GM12891 (cell line): ENCODE measurements around the gene SCN8A.

Source experiments
- POLR2A ChIP-seq: IDR thresholded peaks from 2 replicates; pipeline ENCODE4 v1.6.1; 2011; ENCODE audit warnings: low read depth, low read length, control low read depth
- POLR2AphosphoS5 ChIP-seq: IDR thresholded peaks from 2 replicates; pipeline ENCODE4 v1.6.1; 2011; ENCODE audit warnings: low read depth, low read length, control low read depth
- POU2F2 ChIP-seq: IDR thresholded peaks from 2 replicates; pipeline ENCODE4 v1.6.1; 2011; ENCODE audit warnings: low read depth, mild to moderate bottlenecking, control low read depth, low read length, moderate library complexity
- SPI1 ChIP-seq: IDR thresholded peaks from 2 replicates; pipeline ENCODE4 v1.6.1; 2011; ENCODE audit warnings: low read depth, low read length, control low read depth
- TAF1 ChIP-seq: IDR thresholded peaks from 2 replicates; pipeline ENCODE4 v1.6.1; 2011; ENCODE audit warnings: low read depth, low read length, control low read depth

- TF ChIP-seq TAF1 (no peak), POLR2A (no peak), POLR2AphosphoS5 (no peak), POU2F2 (no peak), SPI1 (no peak)
These were observed 245.8 kb downstream of the SCN8A start for GRCh38 chr12:51836827-51837173.
